Ovary (tissue), 9 donors: Measurements from ENCODE around the gene CADM2. TPM values are rescaled to one million over a fixed set of nuclear protein-coding genes. Genes with fewer than 3 reads are reported as not detected.

Experiments
- DNase-seq, 5 donors: peaks; one replicate each; pipeline ENCODE4 v3.0.0-alpha.2; 2019 to 2020
- H3K27ac ChIP-seq, 2 donors: fragments of 200-600 bp; one replicate each; pipeline versions ENCODE4 v1.5.1 to v1.8.0; 2019 to 2022
- H3K27me3 ChIP-seq: fragments of 200-600 bp; one replicate; pipeline ENCODE4 v1.8.0; 2022
- H3K36me3 ChIP-seq: fragments of 200-600 bp; sonication (generic); one replicate; pipeline ENCODE4 v1.5.1; 2019
- H3K4me1 ChIP-seq: one replicate; pipeline ENCODE4 v1.8.1; 2013; ENCODE audit warnings: mild to moderate bottlenecking, moderate library complexity; ENCODE audit not compliant: insufficient read depth
- H3K4me3 ChIP-seq: fragments of 200-600 bp; sonication (generic); one replicate; pipeline ENCODE4 v1.5.1; 2017
- H3K9me3 ChIP-seq, 2 donors: fragments of 200-600 bp in 1 of 2; sonication (generic) in 1 of 2; one replicate each; pipeline versions ENCODE4 v1.5.1 to v1.8.1; 2013 to 2019; ENCODE audit warnings: mild to moderate bottlenecking in 1 of 2, moderate library complexity in 1 of 2
- EP300 ChIP-seq: sonication (generic); formaldehyde crosslinking; IDR thresholded peaks from one replicate; pipeline ENCODE4 v1.6.1; 2017; ENCODE audit warnings: antibody characterized with exemption
- POLR2A ChIP-seq: fragments of 450-650 bp; IDR thresholded peaks from one replicate; pipeline ENCODE4 v1.6.1; 2017; ENCODE audit warnings: antibody characterized with exemption, mild to moderate bottlenecking, moderate library complexity
- WGBS, 3 donors: extraction: QIAGEN DNeasy Blood & Tissue Kit in 1 of 3; methylation state at CpG; one replicate each; pipeline versions ENCODE4 v1.1.5 to v1.1.7; 2013 to 2017; 5-methylcytosine and 5-hydroxymethylcytosine counted together
- intact Hi-C, 4 donors: fragments of 100-400 bp; cut with DNase I; formaldehyde crosslinking; loops; one replicate each; pipeline versions ENCODE4 v1.11.0 to v1.15.1; 2022 to 2023
- polyA plus RNA-seq, 2 donors: library from polyadenylated mRNA; stranded (reverse); fragments of 200-250 nt in 1 of 2; fragments of 350-450 nt in 1 of 2; fragmentation: Illumina TruSeq in 1 of 2; extraction: RNeasy Lipid Tissue Mini Kit (QIAGEN cat#74804) in 1 of 2; gene quantifications; one replicate each; pipeline ENCODE4 v1.2.3, GENCODE V29; 2013 to 2014
- total RNA-seq, 7 donors: library from RNA; depleted of rRNA in 2 of 7; stranded (reverse); fragments of >200 nt in 2 of 7; fragmentation: NEBNext Ultra II Directional in 3 of 7; extraction: Animal tissue kit (Norgen Biotek cat#: 25700) in 3 of 7; gene quantifications; one replicate each; pipeline versions ENCODE4 v1.1.0 to v1.2.4, GENCODE V29; 2016 to 2023
- TF ChIP-seq, protein P1 (sequence below), 3 donors: fragments of 450-650 bp in 2 of 3; fragments of 200-600 bp in 1 of 3; IDR thresholded peaks; one replicate each; pipeline versions ENCODE4 v1.5.1 to v1.8.0; 2016 to 2022; ENCODE audit warnings: antibody characterized with exemption in 3 of 3, mild to moderate bottlenecking in 1 of 3
- donor health status: DM: no; HTN: no; CAD: no; lungs with moderate emphysema.
- donor health status: DM: no; HTN: no; CAD: no.
- donor health status: Bipolar disorder and iron deficiency.
- donor health status: DM: yes; HTN: yes; CAD: no.
- donor health status: DM: no; HTN: no; CAD: no.
- donor health status: DM: yes; HTN: yes; CAD: no.

The CADM2 gene
- total and polyA plus RNA-seq, 9 donors: 0.20 to 1.9 (median 0.69) TPM

GRCh38 chr3:85427467-85427866 is 468.7 kb downstream of the CADM2 start:
- 54 to 71% (median 62%) methylated on average over 1 of the region's 1 CpG for WGBS, 3 donors
- DNase-seq: no peak
- Histone ChIP-seq H3K27me3 (no peaks in the 10 kb centered on the region), H3K4me3 (no peak overlapping the region), H3K27ac (no peak overlapping the region), H3K9me3 (no peaks in the 10 kb centered on the region), H3K36me3 (no peaks in the 10 kb centered on the region), H3K4me1 (no peaks in the 10 kb centered on the region)
- intact Hi-C loops: no loop called here
- TF ChIP-seq, protein P1, sequence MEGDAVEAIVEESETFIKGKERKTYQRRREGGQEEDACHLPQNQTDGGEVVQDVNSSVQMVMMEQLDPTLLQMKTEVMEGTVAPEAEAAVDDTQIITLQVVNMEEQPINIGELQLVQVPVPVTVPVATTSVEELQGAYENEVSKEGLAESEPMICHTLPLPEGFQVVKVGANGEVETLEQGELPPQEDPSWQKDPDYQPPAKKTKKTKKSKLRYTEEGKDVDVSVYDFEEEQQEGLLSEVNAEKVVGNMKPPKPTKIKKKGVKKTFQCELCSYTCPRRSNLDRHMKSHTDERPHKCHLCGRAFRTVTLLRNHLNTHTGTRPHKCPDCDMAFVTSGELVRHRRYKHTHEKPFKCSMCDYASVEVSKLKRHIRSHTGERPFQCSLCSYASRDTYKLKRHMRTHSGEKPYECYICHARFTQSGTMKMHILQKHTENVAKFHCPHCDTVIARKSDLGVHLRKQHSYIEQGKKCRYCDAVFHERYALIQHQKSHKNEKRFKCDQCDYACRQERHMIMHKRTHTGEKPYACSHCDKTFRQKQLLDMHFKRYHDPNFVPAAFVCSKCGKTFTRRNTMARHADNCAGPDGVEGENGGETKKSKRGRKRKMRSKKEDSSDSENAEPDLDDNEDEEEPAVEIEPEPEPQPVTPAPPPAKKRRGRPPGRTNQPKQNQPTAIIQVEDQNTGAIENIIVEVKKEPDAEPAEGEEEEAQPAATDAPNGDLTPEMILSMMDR (IDR thresholded peaks at IDR 0.05): no peak
- TF ChIP-seq EP300 (no peak), POLR2A (no peak)

DNA sequence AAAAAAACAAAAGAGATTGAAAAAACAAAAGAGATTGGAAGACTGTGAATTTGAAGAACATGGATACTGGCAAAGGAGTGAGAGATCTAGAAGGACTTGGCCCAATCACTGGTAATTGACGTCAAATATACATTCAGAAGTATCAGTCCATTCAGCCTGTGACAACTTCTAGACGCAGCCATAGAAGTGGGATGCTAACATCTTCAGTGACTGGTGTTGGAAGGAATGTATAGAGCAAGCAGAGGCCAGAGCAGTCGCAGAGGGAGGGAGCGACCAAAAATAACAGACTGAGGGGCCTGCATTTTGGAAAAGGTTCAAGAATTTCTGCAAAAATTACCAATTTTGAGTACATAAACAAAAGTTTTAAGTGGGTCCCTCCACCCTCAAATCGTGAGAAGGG is 473.3 kb downstream of the CADM2 start:
- TF ChIP-seq EP300: no peak
- no peak for TF ChIP-seq POLR2A
- TF ChIP-seq, protein P1 (IDR thresholded peaks at IDR 0.05): no peak
- intact Hi-C loops: no loop called here
- no peaks in the 10 kb centered on the region for H3K36me3 ChIP-seq
- H3K9me3 ChIP-seq: no peaks in the 10 kb centered on the region
- WGBS, 3 donors: 52 to 64% (median 60%) methylated on average over 5 of the region's 5 CpGs
- no peaks in the 10 kb centered on the region for H3K4me1 ChIP-seq
- H3K27ac ChIP-seq: no peak overlapping the region
- no peaks in the 10 kb centered on the region for H3K27me3 ChIP-seq
- no peak overlapping the region for H3K4me3 ChIP-seq
- no peak for DNase-seq

DNA sequence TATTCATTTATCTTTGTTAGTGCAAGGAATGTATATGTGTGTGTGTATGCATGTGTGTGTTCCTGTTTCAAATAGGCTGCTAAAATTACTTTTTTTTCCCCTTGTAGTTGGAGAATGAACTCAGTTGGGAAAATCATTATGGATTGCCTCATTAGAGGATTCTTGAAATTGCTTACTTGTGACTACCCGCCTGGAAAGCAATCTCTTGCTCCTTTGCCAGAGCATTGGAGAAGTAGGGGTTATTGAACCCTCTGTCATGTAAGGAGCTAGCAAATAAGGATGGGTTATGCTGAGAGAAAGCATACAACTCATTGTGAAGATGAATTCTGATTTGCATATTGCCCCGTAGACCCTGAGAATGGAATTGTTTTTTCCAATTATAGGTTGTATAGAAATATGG is 474.5 kb downstream of the CADM2 start:
- no peaks in the 10 kb centered on the region for H3K36me3 ChIP-seq
- H3K9me3 ChIP-seq: no peaks in the 10 kb centered on the region
- intact Hi-C loops: no loop called here
- H3K27ac ChIP-seq: no peak overlapping the region
- no peaks in the 10 kb centered on the region for H3K4me1 ChIP-seq
- WGBS, 3 donors: 48 to 58% (median 48%) methylated on average over 2 of the region's 2 CpGs
- TF ChIP-seq POLR2A (no peak), EP300 (no peak)
- TF ChIP-seq, protein P1 (IDR thresholded peaks at IDR 0.05): no peak
- no peak for DNase-seq
- no peaks in the 10 kb centered on the region for H3K27me3 ChIP-seq
- no peak overlapping the region for H3K4me3 ChIP-seq

DNA sequence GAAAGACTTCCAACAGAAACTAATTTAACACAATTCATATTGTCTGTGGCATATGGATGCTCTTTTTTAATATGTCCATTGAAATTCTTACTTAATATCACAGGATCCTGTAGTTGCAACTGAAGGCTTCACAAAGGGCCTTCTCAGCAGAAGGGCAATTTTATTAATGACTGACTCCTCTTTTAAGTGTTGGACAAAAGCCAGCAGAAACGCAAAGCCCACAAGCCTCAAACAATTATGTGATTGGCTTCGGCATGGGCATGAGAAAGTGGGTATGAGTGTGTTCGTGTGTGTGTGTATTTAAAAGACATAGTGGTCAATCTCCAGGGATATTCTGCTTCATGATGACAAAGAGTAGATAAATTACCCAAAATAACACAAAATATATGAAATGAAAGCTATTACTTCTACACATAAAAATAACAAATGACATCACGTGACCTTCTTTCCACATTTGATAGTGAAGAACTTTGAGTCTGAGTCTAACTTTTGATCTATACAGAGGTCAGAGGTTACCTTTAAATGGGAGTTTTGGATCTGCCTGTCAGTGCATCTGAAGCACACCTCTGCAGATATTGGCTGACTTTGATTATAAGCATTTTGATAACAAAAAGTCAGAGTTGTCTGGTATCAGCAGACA is 496.9 kb downstream of the CADM2 start:
- H3K4me1 ChIP-seq: no peaks in the 10 kb centered on the region
- no peaks in the 10 kb centered on the region for H3K9me3 ChIP-seq
- TF ChIP-seq EP300: no peak
- TF ChIP-seq, protein P1 (IDR thresholded peaks at IDR 0.05): no peak
- no peak for TF ChIP-seq POLR2A
- H3K27ac ChIP-seq: no peak overlapping the region
- H3K27me3 ChIP-seq: no peaks in the 10 kb centered on the region
- H3K36me3 ChIP-seq: no peaks in the 10 kb centered on the region
- intact Hi-C loops: no loop called here
- no peak overlapping the region for H3K4me3 ChIP-seq
- no peak for DNase-seq
- 64 to 66% (median 65%) methylated on average over 4 of the region's 4 CpGs for WGBS, 3 donors
